ENCODE measurements around the gene RNASEH2C. TPM values are rescaled to one million over a fixed set of nuclear protein-coding genes. Genes with fewer than 3 reads are reported as not detected.

RNASEH2C gene
- total RNA-seq, 4 donors from 2014 or later: 36.5 to 101 (median 62.4) TPM

DNA sequence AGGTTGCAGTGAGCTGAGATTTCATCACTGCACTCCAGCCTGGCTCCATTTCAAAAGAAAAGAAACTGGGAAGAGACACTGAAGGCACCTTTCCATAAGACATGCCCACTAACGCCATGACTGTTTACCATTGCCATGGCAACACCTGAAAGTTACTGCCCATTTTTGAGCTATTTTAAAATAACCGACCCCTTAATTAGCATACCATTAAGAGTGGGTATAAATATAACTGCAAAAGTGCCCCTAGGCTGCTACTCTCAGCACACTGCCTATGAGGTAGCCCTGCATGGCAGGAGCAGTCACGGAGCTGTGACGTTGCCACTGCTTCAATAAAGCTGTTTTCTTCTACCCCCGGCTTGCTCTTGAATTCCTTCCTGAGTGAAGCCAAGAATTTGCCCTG lies 9.9 kb upstream of the RNASEH2C start:
- in situ Hi-C loops (cut with MboI; ENCODE audit: low sequenced_read_pairs in 4 of 4): no loop called here
- intact Hi-C loops (cut with DNase I; ENCODE audit: low total_unique reads): no loop called here

GRCh38 chr11:65727865-65728264 lies 7.3 kb upstream of the RNASEH2C start:
- Histone ChIP-seq H3K9me3 (no peaks in the 10 kb centered on the region), H3K27me3 (no peaks in the 10 kb centered on the region), H3K4me1 (no peaks in the 10 kb centered on the region), H3K4me3 (no peak overlapping the region), H3K36me3 (no peaks in the 10 kb centered on the region), H3K27ac (no peak overlapping the region)
- ATAC-seq (no peak), DNase-seq (no peak)
- TF ChIP-seq POLR2A (IDR thresholded peaks at IDR 0.05): no peak
- TF ChIP-seq, protein P1, sequence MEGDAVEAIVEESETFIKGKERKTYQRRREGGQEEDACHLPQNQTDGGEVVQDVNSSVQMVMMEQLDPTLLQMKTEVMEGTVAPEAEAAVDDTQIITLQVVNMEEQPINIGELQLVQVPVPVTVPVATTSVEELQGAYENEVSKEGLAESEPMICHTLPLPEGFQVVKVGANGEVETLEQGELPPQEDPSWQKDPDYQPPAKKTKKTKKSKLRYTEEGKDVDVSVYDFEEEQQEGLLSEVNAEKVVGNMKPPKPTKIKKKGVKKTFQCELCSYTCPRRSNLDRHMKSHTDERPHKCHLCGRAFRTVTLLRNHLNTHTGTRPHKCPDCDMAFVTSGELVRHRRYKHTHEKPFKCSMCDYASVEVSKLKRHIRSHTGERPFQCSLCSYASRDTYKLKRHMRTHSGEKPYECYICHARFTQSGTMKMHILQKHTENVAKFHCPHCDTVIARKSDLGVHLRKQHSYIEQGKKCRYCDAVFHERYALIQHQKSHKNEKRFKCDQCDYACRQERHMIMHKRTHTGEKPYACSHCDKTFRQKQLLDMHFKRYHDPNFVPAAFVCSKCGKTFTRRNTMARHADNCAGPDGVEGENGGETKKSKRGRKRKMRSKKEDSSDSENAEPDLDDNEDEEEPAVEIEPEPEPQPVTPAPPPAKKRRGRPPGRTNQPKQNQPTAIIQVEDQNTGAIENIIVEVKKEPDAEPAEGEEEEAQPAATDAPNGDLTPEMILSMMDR (IDR thresholded peaks at IDR 0.05 in 4 of 5, conservative IDR thresholded peaks at IDR 0.05 in 1 of 5): no peak
- intact Hi-C loops (cut with DNase I; ENCODE audit: low total_unique reads) (no loop called here), in situ Hi-C loops (cut with MboI; ENCODE audit: low sequenced_read_pairs in 4 of 4) (no loop called here)

More for the DNA sequence above, 9.9 kb upstream of the RNASEH2C start:
- no peak overlapping the region for H3K27ac ChIP-seq
- no peak overlapping the region for H3K4me3 ChIP-seq
- no peaks in the 10 kb centered on the region for H3K9me3 ChIP-seq
- H3K27me3 ChIP-seq: no peaks in the 10 kb centered on the region
- TF ChIP-seq, protein P1 (IDR thresholded peaks at IDR 0.05 in 4 of 5, conservative IDR thresholded peaks at IDR 0.05 in 1 of 5): no peak
- no peak for TF ChIP-seq POLR2A (IDR thresholded peaks at IDR 0.05)
- DNase-seq: no peak
- H3K4me1 ChIP-seq: no peaks in the 10 kb centered on the region
- H3K36me3 ChIP-seq: no peaks in the 10 kb centered on the region
- no peak for ATAC-seq

DNA sequence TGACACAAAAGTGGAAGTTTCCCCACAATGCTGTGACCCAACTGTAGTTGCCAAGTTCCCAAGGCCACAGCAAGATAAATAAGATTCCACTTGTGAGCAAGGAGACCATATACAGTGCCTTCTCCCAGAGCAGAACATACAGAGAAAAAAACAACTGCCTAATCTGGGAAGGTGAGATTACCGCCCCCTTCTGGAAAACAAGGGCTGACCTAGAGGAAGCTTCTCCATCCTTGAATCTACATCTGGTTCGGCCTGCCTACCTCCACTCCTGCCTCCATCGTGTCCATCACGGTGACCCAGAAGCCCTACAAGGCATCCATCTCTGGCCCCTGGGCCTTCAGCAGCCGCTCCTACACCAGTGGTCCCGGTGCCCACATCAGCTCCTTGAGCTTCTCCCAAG lies 6.1 kb upstream of the RNASEH2C start:
- Histone ChIP-seq H3K4me1 (no peaks in the 10 kb centered on the region), H3K9me3 (no peaks in the 10 kb centered on the region), H3K4me3 (no peak overlapping the region), H3K27ac (no peak overlapping the region), H3K27me3 (no peaks in the 10 kb centered on the region), H3K36me3 (no peaks in the 10 kb centered on the region)
- TF ChIP-seq POLR2A (IDR thresholded peaks at IDR 0.05): no peak
- TF ChIP-seq, protein P1 (IDR thresholded peaks at IDR 0.05 in 4 of 5, conservative IDR thresholded peaks at IDR 0.05 in 1 of 5): no peak
- in situ Hi-C loops (cut with MboI; ENCODE audit: low sequenced_read_pairs in 4 of 4) (no loop called here), intact Hi-C loops (cut with DNase I; ENCODE audit: low total_unique reads) (no loop called here)
- DNase-seq (no peak), ATAC-seq (no peak)

DNA sequence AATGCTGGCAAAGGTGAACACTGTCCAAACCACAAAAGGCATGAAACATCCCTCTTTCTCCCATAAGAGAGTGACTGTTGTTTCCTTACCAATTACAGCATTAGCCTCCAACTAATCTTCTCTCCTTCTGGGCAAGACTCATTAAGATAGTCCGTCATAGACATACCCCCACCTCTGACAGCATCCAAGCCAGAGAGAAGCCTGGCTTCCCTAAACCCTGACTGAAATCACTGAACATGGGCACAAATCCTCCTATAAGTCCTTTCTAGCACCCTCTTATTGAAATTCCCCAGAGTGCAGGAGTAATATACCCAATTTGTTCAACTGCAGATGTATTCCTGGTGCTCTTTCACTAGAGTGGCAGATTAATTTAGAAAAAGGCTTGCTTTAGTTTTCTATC lies 1.7 kb upstream of the RNASEH2C start:
- Histone ChIP-seq H3K4me3 (no peak overlapping the region), H3K4me1 (peaks cover 16 to 18% of the 10 kb centered on the region in 2 donors), H3K36me3 (peaks cover 0 to 24% of the 10 kb centered on the region in 2 donors), H3K27me3 (no peaks in the 10 kb centered on the region), H3K27ac (no peak overlapping the region), H3K9me3 (no peaks in the 10 kb centered on the region)
- DNase-seq: no peak
- in situ Hi-C loops (cut with MboI; ENCODE audit: low sequenced_read_pairs in 4 of 4) (loop anchor here in 2 of 4 donors (25.0 kb wide), 1 partner anchor 265 kb away; no protein-coding TSS in a partner anchor), intact Hi-C loops (cut with DNase I; ENCODE audit: low total_unique reads) (no loop called here)
- TF ChIP-seq POLR2A (IDR thresholded peaks at IDR 0.05): no peak
- TF ChIP-seq, protein P1 (IDR thresholded peaks at IDR 0.05 in 4 of 5, conservative IDR thresholded peaks at IDR 0.05 in 1 of 5): no peak
- ATAC-seq: no peak

DNA sequence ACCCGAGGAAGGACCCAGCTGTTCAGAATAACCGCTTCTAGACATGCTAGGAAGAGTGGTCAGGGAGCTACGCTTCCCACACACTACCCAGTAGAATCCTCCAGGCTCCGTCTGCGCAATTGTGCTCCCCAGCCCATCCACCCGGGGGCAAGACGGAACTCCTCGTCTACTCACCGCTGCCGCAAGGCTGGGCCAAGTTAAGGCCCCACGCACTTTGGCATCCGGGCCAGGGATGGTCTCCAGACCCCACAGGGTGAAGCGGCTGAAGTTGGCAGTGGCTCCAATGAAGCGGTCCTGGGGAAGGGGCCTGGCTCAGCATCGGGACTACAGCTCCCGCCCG lies 757 bp downstream of the RNASEH2C start:
- H3K4me3 ChIP-seq: peak overlapping the region; percentile 86 to 92 (median 87)
- peak overlapping the region; percentile 81 to 89 (median 86) for H3K27ac ChIP-seq
- peaks cover 0 to 47% of the 10 kb centered on the region in 2 donors for H3K36me3 ChIP-seq
- intact Hi-C loops (cut with DNase I; ENCODE audit: low total_unique reads) (loop anchor here (1.0 kb wide), 1 partner anchor 8 kb away; the partner anchor contains the start of gene KAT5), in situ Hi-C loops (cut with MboI; ENCODE audit: low sequenced_read_pairs in 4 of 4) (loop anchor here (10.0 to 25.0 kb wide), 2 partner anchors 267 to 275 kb away; no protein-coding TSS in a partner anchor)
- ATAC-seq (no peak), DNase-seq (no peak)
- no peaks in the 10 kb centered on the region for H3K9me3 ChIP-seq
- TF ChIP-seq, protein P1 (IDR thresholded peaks at IDR 0.05 in 4 of 5, conservative IDR thresholded peaks at IDR 0.05 in 1 of 5): no peak
- TF ChIP-seq POLR2A (IDR thresholded peaks at IDR 0.05): no peak
- peaks cover 16 to 18% of the 10 kb centered on the region in 2 donors for H3K4me1 ChIP-seq
- H3K27me3 ChIP-seq: no peaks in the 10 kb centered on the region

Data from gastrocnemius medialis (tissue), 4 donors.